Measurements from ENCODE around the gene ATP6V0C.
"Not testable (repeated sequence)": the region's sequence is repeated elsewhere in the genome, so short reads cannot be mapped to it uniquely, and the experiment has no call there.

DNA sequence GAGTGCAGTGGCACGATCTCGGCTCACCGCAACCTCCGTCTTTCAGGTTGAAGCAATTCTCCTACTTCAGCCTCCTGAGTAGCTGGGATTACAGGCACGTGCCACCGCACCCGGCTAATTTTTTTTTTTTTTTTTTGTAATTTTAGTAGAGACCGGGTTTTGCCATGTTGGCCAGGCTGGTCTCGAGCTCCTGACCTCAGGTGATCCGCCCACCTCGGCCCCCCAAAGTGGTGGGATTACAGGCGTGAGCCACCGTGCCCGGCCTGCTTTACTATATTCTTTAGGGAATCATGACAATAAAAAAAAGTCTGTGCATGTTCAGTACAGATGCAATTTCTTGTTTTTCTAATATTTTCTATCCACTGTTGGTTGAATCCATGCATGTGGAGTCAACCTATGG, 30.0 kb downstream of the ATP6V0C start:
- TF ChIP-seq POLR2A, CTCF (IDR thresholded peaks at IDR 0.05): not testable (repeated sequence)
